H1 (cell line): ENCODE results near the gene YBX1. TPM values are rescaled to one million over a fixed set of nuclear protein-coding genes. Genes with fewer than 3 reads are reported as not detected.

Experiments used
- CTCF ChIA-PET: fragments of 300-600 bp; sonication (Branson Sonifier 250); formaldehyde crosslinking; loops from one replicate; lab custom pipeline; 2021; ENCODE audit not compliant: partially characterized antibody; lab: Charles Lee
- POLR2A ChIA-PET: fragments of 300-600 bp; sonication (Branson Sonifier 250); formaldehyde crosslinking; loops from one replicate; lab custom pipeline; 2021; ENCODE audit warnings: inconsistent platforms; ENCODE audit not compliant: partially characterized antibody; lab: Charles Lee
- DNase-seq, 2 experiments: peaks; one replicate each; pipeline versions ENCODE4 v3.0.0 to v3.0.0-alpha.2; 2010 to 2022; ENCODE audit warnings: low spot score in 2 of 2, low read depth in 1 of 2, mixed read lengths in 1 of 2
- FAIRE-seq: peaks from 2 replicates; lab custom pipeline; 2011; peaks lifted over from hg19 to GRCh38; lab: Jason Lieb, UNC
- H2AFZ ChIP-seq: 2 replicates; pipeline ENCODE4 v1.8.1; 2012; ENCODE audit warnings: low read length, inconsistent platforms
- H2AK5ac ChIP-seq: 2 replicates; pipeline ENCODE4 v1.6.1; 2013; ENCODE audit warnings: low read depth, low read length
- H2BK120ac ChIP-seq: replicated peaks from 2 replicates; pipeline ENCODE3; 2013; ENCODE audit warnings: low read depth, low read length, inconsistent platforms
- H2BK12ac ChIP-seq: 2 replicates; pipeline ENCODE4 v1.6.1; 2013; ENCODE audit warnings: low read depth, low read length
- H2BK15ac ChIP-seq: 2 replicates; pipeline ENCODE4 v1.6.1; 2013; ENCODE audit warnings: low read length
- H2BK20ac ChIP-seq: 2 replicates; pipeline ENCODE4 v1.6.1; 2013; ENCODE audit warnings: low read length
- H2BK5ac ChIP-seq: 2 replicates; pipeline ENCODE4 v1.6.1; 2013; ENCODE audit warnings: low read depth, low read length
- H3K14ac ChIP-seq: 2 replicates; pipeline ENCODE4 v1.6.1; 2013; ENCODE audit warnings: inconsistent platforms; ENCODE audit not compliant: insufficient read length
- H3K18ac ChIP-seq: 2 replicates; pipeline ENCODE4 v1.6.1; 2013; ENCODE audit warnings: low read length; ENCODE audit errors: extremely low read depth
- H3K23ac ChIP-seq: 2 replicates; pipeline ENCODE4 v1.6.1; 2013; ENCODE audit warnings: inconsistent platforms; ENCODE audit not compliant: insufficient read length
- H3K23me2 ChIP-seq: 2 replicates; pipeline ENCODE4 v1.6.1; 2013; ENCODE audit warnings: low read depth, low read length
- H3K27ac ChIP-seq: 2 replicates; pipeline ENCODE4 v1.6.1; 2011; ENCODE audit warnings: low read depth, low read length, inconsistent platforms
- H3K27me3 ChIP-seq, 4 experiments: replicated peaks in 1 of 4; 1 replicate in 1 of 4; 2 replicates in 3 of 4; pipeline versions ENCODE4 v1.6.1 to v1.8.1; 2011 to 2013; ENCODE audit warnings: low read length in 3 of 4, mild to moderate bottlenecking in 3 of 4, inconsistent platforms in 2 of 4, mixed read lengths in 2 of 4, moderate library complexity in 1 of 4; ENCODE audit not compliant: control insufficient read depth in 3 of 4, insufficient read depth in 3 of 4; ENCODE audit errors: extremely low read depth in 1 of 4
- H3K36me3 ChIP-seq, 4 experiments: 2 replicates each; pipeline versions ENCODE4 v1.6.1 to v1.8.1; 2011 to 2013; ENCODE audit warnings: mild to moderate bottlenecking in 4 of 4, low read length in 3 of 4, moderate library complexity in 2 of 4, control low read depth in 1 of 4, inconsistent platforms in 1 of 4; ENCODE audit not compliant: insufficient read depth in 4 of 4, control insufficient read depth in 2 of 4
- H3K4ac ChIP-seq: replicated peaks from 2 replicates; pipeline ENCODE3; 2013; ENCODE audit warnings: low read length, low read depth, mixed read lengths, inconsistent platforms; ENCODE audit not compliant: insufficient read length
- H3K4me1 ChIP-seq, 4 experiments: replicated peaks in 1 of 4; 1 replicate in 1 of 4; 2 replicates in 3 of 4; pipeline versions ENCODE4 v1.6.1 to v1.8.1; 2011 to 2013; ENCODE audit warnings: low read length in 3 of 4, inconsistent platforms in 2 of 4, mixed read lengths in 1 of 4; ENCODE audit not compliant: insufficient read depth in 4 of 4, control insufficient read depth in 3 of 4
- H3K4me2 ChIP-seq, 2 experiments: 2 replicates each; pipeline versions ENCODE4 v1.6.1 to v1.8.1; 2011 to 2013; ENCODE audit warnings: low read depth in 2 of 2, low read length in 2 of 2, control low read depth in 1 of 2, inconsistent platforms in 1 of 2, mild to moderate bottlenecking in 1 of 2; ENCODE audit not compliant: insufficient read depth in 1 of 2
- H3K4me3 ChIP-seq, 4 experiments: fragments of 200-600, 300-600 bp in 1 of 4; sonication (generic), shearing (Covaris generic), sonication (Bioruptor Twin) in 1 of 4; 2 replicates each; pipeline versions ENCODE4 v1.5.1 to v1.8.1; 2011 to 2016; ENCODE audit warnings: low read length in 4 of 4, low read depth in 3 of 4, control low read depth in 2 of 4, inconsistent platforms in 2 of 4, mild to moderate bottlenecking in 2 of 4, mixed read lengths in 1 of 4, moderate library complexity in 1 of 4; ENCODE audit not compliant: insufficient read depth in 2 of 4; ENCODE audit errors: extremely low read depth in 1 of 4
- H3K56ac ChIP-seq: replicated peaks from 2 replicates; pipeline ENCODE3; 2013; ENCODE audit warnings: low read depth, mild to moderate bottlenecking, mixed read lengths, low read length, inconsistent platforms; ENCODE audit not compliant: insufficient read length
- H3K79me1 ChIP-seq: 2 replicates; pipeline ENCODE4 v1.6.1; 2013; ENCODE audit warnings: low read depth, low read length, control low read depth
- H3K79me2 ChIP-seq, 2 experiments: 2 replicates each; pipeline versions ENCODE4 v1.6.1 to v1.8.1; 2012 to 2013; ENCODE audit warnings: low read length in 2 of 2, mild to moderate bottlenecking in 2 of 2, inconsistent platforms in 1 of 2; ENCODE audit not compliant: insufficient read depth in 2 of 2, control insufficient read depth in 1 of 2
- H3K9ac ChIP-seq, 4 experiments: replicated peaks in 1 of 4; 1 replicate in 1 of 4; 2 replicates in 3 of 4; pipeline versions ENCODE4 v1.6.1 to v1.8.1; 2011 to 2013; ENCODE audit warnings: low read depth in 3 of 4, low read length in 3 of 4, control low read depth in 2 of 4, mild to moderate bottlenecking in 2 of 4, moderate library complexity in 2 of 4, inconsistent platforms in 1 of 4; ENCODE audit errors: extremely low read depth in 1 of 4
- H3K9me3 ChIP-seq, 2 experiments: 2 replicates each; pipeline versions ENCODE4 v1.6.1 to v1.8.1; 2012 to 2013; ENCODE audit warnings: mild to moderate bottlenecking in 2 of 2, moderate library complexity in 2 of 2, control low read depth in 1 of 2, inconsistent platforms in 1 of 2, low read depth in 1 of 2, low read length in 1 of 2, mixed read lengths in 1 of 2; ENCODE audit not compliant: insufficient read depth in 2 of 2
- H4K20me1 ChIP-seq, 2 experiments: replicated peaks in 1 of 2; 2 replicates each; pipeline versions ENCODE3 to v1.8.1; 2011 to 2013; ENCODE audit warnings: inconsistent platforms in 2 of 2, low read length in 2 of 2, mild to moderate bottlenecking in 1 of 2; ENCODE audit not compliant: insufficient read depth in 2 of 2, control insufficient read depth in 1 of 2
- H4K5ac ChIP-seq: 2 replicates; pipeline ENCODE4 v1.6.1; 2013; ENCODE audit warnings: low read length, low read depth, mixed read lengths, inconsistent platforms; ENCODE audit not compliant: insufficient read length
- H4K8ac ChIP-seq: 2 replicates; pipeline ENCODE4 v1.8.0; 2013; ENCODE audit warnings: mild to moderate bottlenecking, moderate library complexity, low read length, inconsistent platforms; ENCODE audit not compliant: insufficient read depth; ENCODE audit errors: extremely low read depth
- H4K91ac ChIP-seq: replicated peaks from 2 replicates; pipeline ENCODE3; 2013; ENCODE audit warnings: low read length, mixed read lengths, inconsistent platforms; ENCODE audit not compliant: insufficient read length
- BACH1 ChIP-seq: IDR thresholded peaks from 2 replicates; pipeline ENCODE4 v1.6.1; 2012; ENCODE audit warnings: low read length, improper control_type of control experiment
- BCL11A ChIP-seq, 2 experiments: IDR thresholded peaks; one replicate each; pipeline ENCODE4 v1.6.1; 2011; ENCODE audit warnings: low read depth in 2 of 2, low read length in 2 of 2, mild to moderate bottlenecking in 2 of 2
- BRCA1 ChIP-seq: IDR thresholded peaks from 2 replicates; pipeline ENCODE4 v1.6.1; 2012; ENCODE audit warnings: low read depth, low read length, improper control_type of control experiment
- CBX8 ChIP-seq: fragments of 300-800, 300-1000 bp; sonication (generic); IDR thresholded peaks from 2 replicates; pipeline ENCODE4 v1.7.1; 2016; ENCODE audit warnings: low read depth, low read length, borderline replicate concordance
- CEBPB ChIP-seq: IDR thresholded peaks from 2 replicates; pipeline ENCODE4 v1.6.1; 2012; ENCODE audit warnings: low read depth, low read length
- EGR1 ChIP-seq: IDR thresholded peaks from 2 replicates; pipeline ENCODE4 v1.6.1; 2011; ENCODE audit warnings: low read depth, low read length, borderline replicate concordance
- GTF2F1 ChIP-seq: IDR thresholded peaks from 2 replicates; pipeline ENCODE4 v1.6.1; 2012; ENCODE audit warnings: low read depth, low read length, improper control_type of control experiment, borderline replicate concordance
- JUND ChIP-seq: IDR thresholded peaks from 2 replicates; pipeline ENCODE4 v1.6.1; 2011; ENCODE audit warnings: mild to moderate bottlenecking, improper control_type of control experiment, low read length
- KDM1A ChIP-seq: fragments of 200-600, 300-600 bp; sonication (generic); IDR thresholded peaks from 2 replicates; pipeline ENCODE4 v1.7.1; 2016; ENCODE audit warnings: mild to moderate bottlenecking, low read length, borderline replicate concordance
- POLR2AphosphoS5 ChIP-seq: IDR thresholded peaks from 2 replicates; pipeline ENCODE4 v1.6.1; 2011; ENCODE audit warnings: low read depth, low read length
- YY1 ChIP-seq: IDR thresholded peaks from 2 replicates; pipeline ENCODE4 v1.6.1; 2011; ENCODE audit warnings: low read depth, mild to moderate bottlenecking, low read length
- ZNF274 ChIP-seq: IDR thresholded peaks from 2 replicates; pipeline ENCODE4 v1.7.0; 2012; ENCODE audit warnings: low read length, borderline replicate concordance; ENCODE audit errors: extremely low read depth
- whole genome bisulfite sequencing, 2 experiments: shearing (Covaris generic) in 1 of 2; methylation state at CpG; one replicate each; pipeline versions ENCODE4 v1.1.6 to v1.1.7; 2013 to 2015; ENCODE audit warnings: low lambda C conversion rate in 2 of 2, mixed read lengths in 2 of 2, inconsistent platforms in 1 of 2, low coverage in 1 of 2, missing lambda C conversion rate in 1 of 2; ENCODE audit not compliant: insufficient replicate concordance in 2 of 2, insufficient coverage in 1 of 2, insufficient read length in 1 of 2; ENCODE audit errors: extremely low coverage in 1 of 2, missing lambda C conversion rate in 1 of 2; 5-methylcytosine and 5-hydroxymethylcytosine counted together
- polyA plus RNA-seq, 7 experiments: library from polyadenylated mRNA; depleted of rRNA in 3 of 7; stranded (reverse) in 5 of 7; unstranded in 2 of 7; fragments of >200 nt in 5 of 7; fragments of 200-250 nt in 2 of 7; gene quantifications; 1 replicate in 5 of 7; 2 replicates in 1 of 7; 4 replicates in 1 of 7; pipeline versions ENCODE4 v1.2.1 to v1.2.3, GENCODE V29; 2011 to 2013; ENCODE audit warnings: missing spikeins in 2 of 7, mixed read lengths in 2 of 7
- total RNA-seq: library from RNA; stranded (reverse); fragmentation: NEBNext Ultra II Directional; extraction: Animal tissue kit (Norgen Biotek cat#: 25700); gene quantifications from 2 replicates; pipeline ENCODE4 v1.2.1, GENCODE V29; 2021
- TF ChIP-seq, protein P1 (sequence below): IDR thresholded peaks from 2 replicates; pipeline ENCODE4 v1.6.1; 2011; ENCODE audit warnings: low read depth, mild to moderate bottlenecking, low read length; ENCODE audit not compliant: insufficient read depth
- TF ChIP-seq, protein P2 (sequence below): IDR thresholded peaks from 2 replicates; pipeline ENCODE4 v1.6.1; 2012; ENCODE audit warnings: inconsistent platforms

The YBX1 gene
- total and polyA plus RNA-seq, 2 of the 8 experiments (the other 6 are each of a cell fraction or from before 2014, with no cell fraction given) = 438 to 1,219 TPM

DNA sequence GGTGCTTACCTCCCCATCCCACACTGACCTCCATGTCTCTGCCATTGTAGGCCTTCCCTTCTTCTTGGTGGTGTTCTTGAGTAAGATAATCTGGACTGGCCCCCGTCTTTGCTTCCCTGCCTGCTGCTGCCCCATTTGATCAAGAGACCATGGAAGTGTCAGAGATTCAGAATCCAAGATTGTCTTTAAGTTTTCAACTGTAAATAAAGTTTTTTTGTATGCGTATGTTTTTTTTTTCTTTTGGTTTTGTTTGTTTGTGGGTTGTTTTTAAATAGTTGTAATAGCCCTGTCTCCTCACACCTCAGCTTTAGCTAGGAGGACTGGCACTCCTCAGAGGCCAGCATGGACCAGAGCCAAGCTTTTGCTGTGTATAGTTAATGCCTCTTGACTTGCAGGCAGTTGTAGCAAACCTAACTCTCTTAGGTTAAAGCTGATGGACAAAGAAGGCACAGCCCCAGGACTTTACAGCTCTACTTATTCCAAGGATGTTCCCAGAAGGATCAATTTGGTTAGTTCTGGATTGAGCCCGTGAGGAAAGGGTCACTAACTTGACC is 5.6 kb upstream of the YBX1 start:
- Histone ChIP-seq H3K4ac (no peak overlapping the region), H4K20me1 (no peaks in the 10 kb centered on the region), H3K9me3 (no peaks in the 10 kb centered on the region), H3K36me3 (peaks cover 0 to 22% (median 5%) of the 10 kb centered on the region in 4 experiments; a peak in 4 of 8 replicates), H3K23me2 (peaks cover 6% of the 10 kb centered on the region), H3K14ac (no peak overlapping the region), H4K91ac (no peak overlapping the region), H3K79me1 (no peaks in the 10 kb centered on the region; the same call in 1 of the 2 replicates), H3K23ac (no peak overlapping the region), H2AK5ac (no peak overlapping the region), H3K56ac (no peak overlapping the region), H3K18ac (no peak overlapping the region), H3K9ac (no peak overlapping the region), H3K79me2 (peaks cover 0 to 18% of the 10 kb centered on the region in 2 experiments; a peak in 2 of 4 replicates), H3K27ac (no peak overlapping the region), H2AFZ (no peak overlapping the region), H2BK15ac (no peak overlapping the region), H2BK12ac (no peak overlapping the region), H3K27me3 (no peaks in the 10 kb centered on the region), H2BK120ac (no peak overlapping the region), H3K4me2 (no peak overlapping the region), H2BK5ac (no peak overlapping the region), H2BK20ac (no peak overlapping the region), H4K8ac (no peak overlapping the region), H4K5ac (no peak overlapping the region), H3K4me1 (no peaks in the 10 kb centered on the region; a peak in 2 of 7 replicates), H3K4me3 (no peak overlapping the region)
- 96% methylated on average over 3 of the region's 3 CpGs; no CpG with 5 or more reads in 1 of the 2 experiments for WGBS, 2 experiments
- ChIA-PET POLR2A (interaction anchor here (1.3 to 3.7 kb wide), 4 partner anchors 14 to 27 kb away, joined by 4 to 16 read pairs (median 5); no protein-coding TSS in a partner anchor), CTCF (interaction anchor here (0.6 to 1.1 kb wide), 3 partner anchors 60 to 325 kb away, joined by 3 to 4 read pairs (median 4); no protein-coding TSS in a partner anchor)
- DNase-seq (no peak), FAIRE-seq (no peak)
- TF ChIP-seq ZNF274 (no peak), GTF2F1 (no peak), JUND (no peak), KDM1A (no peak), BACH1 (no peak), BRCA1 (no peak), EGR1 (no peak), CBX8 (no peak), POLR2AphosphoS5 (no peak), YY1 (no peak), BCL11A (IDR thresholded peaks at IDR 0.05; ENCODE audit: low read depth in 2 of 2, low read length in 2 of 2) (no peak), CEBPB (no peak)
- TF ChIP-seq, protein P1, sequence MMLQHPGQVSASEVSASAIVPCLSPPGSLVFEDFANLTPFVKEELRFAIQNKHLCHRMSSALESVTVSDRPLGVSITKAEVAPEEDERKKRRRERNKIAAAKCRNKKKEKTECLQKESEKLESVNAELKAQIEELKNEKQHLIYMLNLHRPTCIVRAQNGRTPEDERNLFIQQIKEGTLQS = no peak
- TF ChIP-seq, protein P2, sequence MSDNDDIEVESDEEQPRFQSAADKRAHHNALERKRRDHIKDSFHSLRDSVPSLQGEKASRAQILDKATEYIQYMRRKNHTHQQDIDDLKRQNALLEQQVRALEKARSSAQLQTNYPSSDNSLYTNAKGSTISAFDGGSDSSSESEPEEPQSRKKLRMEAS = no peak
